Choroid plexus epithelial cell (primary cell): ENCODE measurements around the gene PDSS2.
"Not testable (repeated sequence)": the region's sequence is repeated elsewhere in the genome, so short reads cannot be mapped to it uniquely, and the experiment has no call there.

Experiments used
- DNase-seq: peaks from one replicate; pipeline ENCODE4 v3.0.0-alpha.2; 2010; ENCODE audit warnings: low read depth
- H3K4me3 ChIP-seq: 2 replicates; pipeline ENCODE4 v1.5.1; 2011; ENCODE audit warnings: low read depth, mild to moderate bottlenecking, control low read depth, low read length, moderate library complexity
- CTCF ChIP-seq: conservative IDR thresholded peaks from 2 replicates; pipeline ENCODE4 v1.5.1; 2011; ENCODE audit warnings: low read depth, mild to moderate bottlenecking, control low read depth, inconsistent platforms, low read length, moderate library complexity

Gene PDSS2

GRCh38 chr6:107198631-107199416, 260.5 kb downstream of the PDSS2 start:
- no peak overlapping the region for H3K4me3 ChIP-seq
- no peak for TF ChIP-seq CTCF
- no peak for DNase-seq

GRCh38 chr6:107196152-107196551, 263.2 kb downstream of the PDSS2 start:
- DNase-seq = no peak
- no peak overlapping the region for H3K4me3 ChIP-seq
- no peak for TF ChIP-seq CTCF

- not testable (repeated sequence) for H3K4me3 ChIP-seq, DNase-seq
Measured at GRCh38 chr6:107194723-107195122, 264.6 kb downstream of the PDSS2 start.

GRCh38 chr6:107192830-107193229, 266.5 kb downstream of the PDSS2 start:
- H3K4me3 ChIP-seq = no peak overlapping the region
- TF ChIP-seq CTCF = no peak
- DNase-seq = no peak

GRCh38 chr6:107187630-107188029, 271.7 kb downstream of the PDSS2 start:
- no peak for TF ChIP-seq CTCF
- no peak for DNase-seq
- H3K4me3 ChIP-seq = no peak overlapping the region

- DNase-seq = no peak
- TF ChIP-seq CTCF = no peak
- H3K4me3 ChIP-seq = no peak overlapping the region
Measured at GRCh38 chr6:107186047-107186446, 273.3 kb downstream of the PDSS2 start.

- no peak overlapping the region for H3K4me3 ChIP-seq
- peak; percentile 60 for TF ChIP-seq CTCF
- peak; percentile 64 for DNase-seq
Measured at GRCh38 chr6:107185391-107185970, 273.9 kb downstream of the PDSS2 start.
